ENCODE results near the gene SLC12A1.
"Not testable (repeated sequence)": the region's sequence is repeated elsewhere in the genome, so short reads cannot be mapped to it uniquely, and the experiment has no call there.

Gene SLC12A1

DNA sequence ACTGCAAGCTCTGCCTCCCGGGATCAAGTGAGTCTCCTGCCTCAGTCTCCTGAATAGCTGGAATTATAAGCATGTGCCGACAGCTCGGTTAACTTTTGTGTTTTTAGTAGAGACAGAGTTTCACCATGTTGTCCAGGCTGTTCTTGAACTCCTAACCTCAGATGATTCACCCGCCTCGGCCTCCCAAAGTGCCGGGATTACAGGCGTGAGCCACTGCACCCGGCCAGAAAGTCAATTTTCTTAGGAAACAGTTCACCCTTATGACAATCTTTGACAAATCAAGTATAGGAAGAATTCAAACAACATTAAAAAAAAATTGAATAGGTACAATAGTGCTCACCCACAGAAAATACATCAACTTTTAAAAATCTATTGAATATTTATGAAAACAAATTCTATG, 101.5 kb downstream of the SLC12A1 start:
- no peak for DNase-seq (ENCODE audit: low read depth, low spot score)

DNA sequence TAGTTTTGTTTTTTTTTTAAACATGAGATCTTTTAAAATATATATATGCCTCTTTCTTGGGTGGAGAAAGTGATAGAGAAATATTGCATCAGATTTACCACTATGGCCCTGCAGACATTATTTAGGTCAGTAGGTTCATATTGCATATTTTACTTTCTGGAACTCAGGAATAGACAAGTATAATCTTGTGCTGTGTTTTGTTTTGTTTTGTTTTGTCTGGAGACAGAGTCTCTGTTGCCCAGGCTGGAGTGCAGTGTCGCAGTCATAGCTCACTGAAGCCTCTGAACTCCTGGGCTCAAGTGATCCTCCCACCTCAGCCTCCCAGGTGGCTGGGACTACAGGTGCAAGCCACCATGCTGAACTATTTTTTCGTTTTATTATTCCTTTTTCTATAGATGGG, 103.6 kb downstream of the SLC12A1 start:
- DNase-seq (ENCODE audit: low read depth, low spot score), result no peak

DNA sequence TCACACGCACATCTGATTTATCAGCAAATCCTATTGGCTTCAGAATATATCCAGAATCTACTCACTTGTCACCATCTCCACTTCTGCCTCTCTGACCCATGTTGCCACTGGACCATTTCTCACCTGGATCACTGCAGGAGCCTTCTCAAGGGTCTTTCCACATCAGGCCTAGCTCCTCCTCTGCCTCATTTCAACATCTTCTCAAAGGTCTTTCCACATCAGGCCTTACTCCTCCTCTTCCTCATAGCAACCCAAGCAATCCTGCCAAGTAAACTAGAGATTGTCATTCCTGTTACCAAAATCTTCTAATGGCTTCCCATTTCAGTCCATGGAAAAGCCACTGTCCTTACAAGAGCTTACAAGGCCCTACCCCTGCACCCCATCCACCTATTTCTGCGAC, 107.1 kb downstream of the SLC12A1 start:
- no peak for DNase-seq (ENCODE audit: low read depth, low spot score)

DNA sequence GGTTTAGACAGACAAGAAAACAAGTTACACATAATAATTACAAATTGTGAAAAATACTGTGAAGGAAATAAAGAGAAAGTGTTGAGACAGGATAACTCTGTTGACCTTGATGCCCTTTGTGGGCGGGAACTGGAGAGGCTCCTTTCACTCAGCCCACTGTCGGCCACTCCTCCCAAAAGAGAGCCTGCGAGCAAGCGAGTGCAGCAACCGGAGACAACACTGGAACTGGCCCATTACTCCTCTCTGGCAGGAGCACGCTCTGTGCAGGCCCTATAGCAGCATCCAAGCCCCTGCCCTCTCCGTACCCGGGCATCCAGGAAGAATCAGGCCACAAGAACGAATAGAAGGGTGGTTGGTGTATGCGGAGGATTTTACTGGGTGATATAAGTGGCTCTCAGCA, 108.9 kb downstream of the SLC12A1 start:
- no peak for DNase-seq (ENCODE audit: low read depth, low spot score)

DNA sequence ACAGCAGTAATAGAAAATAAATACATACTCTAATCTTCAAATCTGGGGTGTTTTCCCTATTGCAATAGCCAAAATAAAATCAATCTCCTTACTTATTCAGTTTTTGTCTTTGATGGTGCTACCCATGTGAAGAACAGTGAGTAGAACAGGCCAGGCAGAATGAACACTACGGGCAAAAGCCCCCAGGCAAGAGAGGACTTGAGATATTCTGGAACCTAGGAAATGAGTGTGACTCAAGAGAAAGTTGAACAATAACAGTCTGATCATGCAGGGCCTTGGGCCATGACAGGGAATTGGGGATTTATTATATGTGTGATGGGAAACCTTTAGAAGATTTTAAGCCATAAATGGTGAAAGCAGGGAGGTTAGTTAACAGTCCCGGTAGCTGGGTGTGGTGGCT, 111.1 kb downstream of the SLC12A1 start:
- DNase-seq (ENCODE audit: low read depth, low spot score), result no peak

DNA sequence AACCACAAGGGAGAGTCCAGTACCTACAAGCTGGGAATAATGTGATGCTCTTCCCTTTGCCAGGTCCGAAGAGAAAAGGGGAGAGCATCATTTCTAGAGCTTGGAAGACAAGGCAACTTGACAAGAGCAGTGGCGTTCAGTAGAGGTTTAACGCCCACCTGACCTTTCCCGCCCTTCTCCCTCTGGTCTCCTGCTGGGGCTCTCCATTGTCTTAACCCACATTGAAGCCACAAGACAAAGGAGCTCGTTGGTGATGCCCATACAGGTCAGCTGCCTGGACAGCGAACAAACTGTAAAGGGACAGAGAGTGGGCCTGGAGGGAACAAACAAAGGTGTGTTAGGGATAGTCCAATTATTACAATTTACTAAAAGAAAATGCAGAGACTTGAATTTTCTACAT, 112.0 kb downstream of the SLC12A1 start:
- DNase-seq (ENCODE audit: low read depth, low spot score), result no peak

DNA sequence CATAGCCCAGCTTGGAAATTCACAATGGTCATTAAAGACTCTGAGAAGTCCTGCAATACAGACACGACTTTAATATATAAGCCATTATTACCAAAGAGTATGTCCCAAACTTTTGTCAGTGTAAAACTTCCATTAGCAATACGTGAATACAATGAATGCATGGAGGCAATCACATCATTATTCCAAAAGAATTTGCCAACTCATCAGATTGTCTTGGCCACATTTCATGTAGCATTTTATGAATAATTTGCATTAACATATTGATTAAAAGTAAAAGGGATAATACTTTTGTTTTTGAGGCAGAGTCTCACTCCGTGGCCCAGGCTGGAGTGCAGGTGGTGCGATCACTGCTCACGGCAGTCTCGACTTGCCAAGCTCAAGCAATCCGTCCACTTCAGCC, 117.2 kb downstream of the SLC12A1 start:
- no peak for DNase-seq (ENCODE audit: low read depth, low spot score)

DNA sequence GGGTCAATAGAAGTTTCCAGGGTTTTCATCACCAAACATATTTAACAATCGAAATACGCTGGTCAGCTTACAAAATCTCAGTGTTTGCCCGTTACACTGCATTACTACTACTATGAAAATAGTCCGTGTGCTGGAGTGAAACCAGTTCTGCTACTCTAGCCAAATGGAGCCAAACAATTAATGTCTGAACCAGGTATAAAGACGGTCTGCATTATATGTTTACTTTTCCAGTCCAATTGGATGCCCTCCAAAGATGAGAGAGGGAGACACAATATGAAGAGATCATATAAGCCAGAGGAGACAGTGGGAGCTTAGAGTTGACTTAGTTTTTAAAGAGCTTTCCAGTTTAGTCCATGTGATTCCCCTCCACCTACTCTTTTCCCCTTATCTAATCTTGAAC, 118.8 kb downstream of the SLC12A1 start:
- DNase-seq (ENCODE audit: low read depth, low spot score), result no peak

DNA sequence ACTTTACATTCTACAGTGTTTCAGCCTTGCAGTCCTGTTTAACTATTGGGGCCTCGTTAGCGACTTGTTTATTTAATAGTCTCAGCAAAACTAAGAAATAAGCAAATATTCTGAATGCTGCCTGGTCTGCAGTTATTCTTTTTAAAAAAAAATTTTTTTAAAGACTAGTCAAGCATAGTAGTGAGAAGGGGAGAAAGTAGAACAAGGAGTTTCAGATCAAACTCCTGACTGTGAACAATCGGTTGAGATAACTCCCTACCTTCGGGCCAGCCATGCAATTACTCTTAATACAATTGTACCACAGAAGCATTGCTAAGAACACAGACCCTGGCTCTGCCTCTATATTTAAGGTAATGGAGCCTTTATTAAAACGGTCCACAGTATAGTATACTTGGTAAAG, 119.3 kb downstream of the SLC12A1 start:
- DNase-seq (ENCODE audit: low read depth, low spot score), result no peak

DNA sequence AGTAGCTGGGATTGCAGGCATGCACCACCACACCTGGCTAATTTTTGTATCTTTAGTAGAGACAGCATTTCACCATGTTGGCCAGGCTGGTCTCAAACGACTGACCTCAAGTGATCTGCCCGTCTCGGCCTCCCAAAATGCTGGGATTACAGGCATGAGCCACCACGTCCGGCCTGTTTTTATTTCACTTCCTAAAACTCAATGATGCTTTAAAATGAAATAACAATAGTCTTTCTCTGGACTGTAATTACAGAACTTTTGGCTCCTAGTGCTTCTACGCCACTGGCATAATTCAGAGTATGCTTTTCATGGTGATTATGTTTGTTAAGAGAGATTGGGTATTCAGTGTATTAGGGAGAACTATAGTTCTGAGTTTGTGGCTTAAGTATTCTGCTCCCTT, 120.1 kb downstream of the SLC12A1 start:
- DNase-seq (ENCODE audit: low read depth, low spot score), result not testable (repeated sequence)

DNA sequence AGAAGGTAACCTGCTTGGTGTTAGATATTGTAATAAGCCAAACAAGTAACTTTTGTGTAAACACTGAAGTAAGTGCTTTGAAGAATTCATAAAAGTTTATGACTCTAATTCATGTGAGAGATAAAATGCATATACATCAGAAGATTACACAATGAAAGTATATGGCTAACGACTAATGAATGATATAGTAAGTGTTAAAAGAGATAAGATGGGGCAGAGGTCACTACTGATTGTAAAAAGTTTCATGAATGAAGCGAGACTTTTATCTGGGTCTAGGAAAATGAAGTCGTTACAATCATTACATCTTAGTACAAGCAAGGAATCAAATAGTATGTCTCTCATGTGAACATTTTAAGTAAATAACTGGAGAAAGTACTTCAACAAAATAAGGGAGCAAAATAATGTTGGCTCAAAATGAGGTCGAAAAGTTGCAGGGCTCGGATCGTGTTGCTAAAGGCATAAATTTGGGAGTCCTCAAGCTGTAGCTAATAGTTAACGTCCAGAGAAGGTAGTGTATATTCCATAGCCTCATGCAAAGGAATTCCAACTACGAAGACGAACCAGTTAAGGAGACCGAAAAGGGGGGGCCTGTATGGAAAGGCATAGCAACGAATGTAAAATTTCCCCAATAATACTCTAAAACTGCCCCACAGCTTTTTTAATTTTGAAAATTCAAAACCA, 124.1 kb downstream of the SLC12A1 start:
- no peak for DNase-seq (ENCODE audit: low read depth, low spot score)

DNA sequence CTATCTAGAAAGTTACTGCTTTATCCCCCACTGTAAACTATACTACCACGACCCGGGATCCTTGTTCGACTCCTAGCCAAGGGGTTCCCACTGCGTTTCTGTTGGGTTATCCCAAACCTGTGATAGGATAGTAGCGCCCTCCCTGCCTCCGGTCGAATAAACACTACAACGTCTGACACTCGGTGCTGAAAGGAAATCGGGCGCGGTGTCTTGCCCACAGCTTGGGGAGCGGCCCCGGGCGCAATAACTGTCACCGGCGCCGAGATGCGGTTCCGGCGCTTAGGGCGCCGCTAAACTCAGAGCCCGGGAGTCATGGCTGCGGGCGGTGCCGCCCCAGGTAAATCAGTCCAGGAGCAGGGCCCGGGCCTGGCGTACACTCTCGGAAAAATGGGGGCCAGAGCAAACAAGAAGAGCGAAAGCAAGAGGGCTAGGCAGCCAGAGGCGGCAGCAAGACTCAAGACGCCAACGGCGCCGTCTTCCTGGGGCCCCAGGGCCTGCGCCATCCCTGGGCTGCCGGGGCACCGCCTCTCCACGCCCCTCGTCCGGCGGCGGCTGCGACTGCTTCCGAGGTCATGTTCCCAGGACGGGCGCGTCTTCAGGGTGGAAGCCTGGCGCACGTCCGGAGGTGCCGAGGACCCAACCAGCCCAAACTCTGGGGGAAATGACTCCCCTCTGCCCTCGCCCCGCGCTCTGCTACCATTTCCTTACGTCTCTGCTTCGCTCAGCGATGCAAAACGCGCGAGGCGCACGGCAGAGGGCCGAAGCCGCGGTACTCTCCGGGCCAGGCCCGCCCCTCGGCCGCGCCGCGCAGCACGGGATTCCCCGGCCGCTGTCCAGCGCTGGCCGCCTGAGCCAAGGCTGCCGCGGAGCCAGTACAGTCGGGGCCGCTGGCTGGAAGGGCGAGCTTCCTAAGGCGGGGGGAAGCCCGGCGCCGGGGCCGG, 125.0 kb downstream of the SLC12A1 start, which contains the start of gene DUT:
DUT (plus strand) TSS at position 575 of the 941 bp plus-strand sequence; CDS start at position 662, 87 bp downstream.
- DNase-seq (ENCODE audit: low read depth, low spot score), result peak; percentile 64

DNA sequence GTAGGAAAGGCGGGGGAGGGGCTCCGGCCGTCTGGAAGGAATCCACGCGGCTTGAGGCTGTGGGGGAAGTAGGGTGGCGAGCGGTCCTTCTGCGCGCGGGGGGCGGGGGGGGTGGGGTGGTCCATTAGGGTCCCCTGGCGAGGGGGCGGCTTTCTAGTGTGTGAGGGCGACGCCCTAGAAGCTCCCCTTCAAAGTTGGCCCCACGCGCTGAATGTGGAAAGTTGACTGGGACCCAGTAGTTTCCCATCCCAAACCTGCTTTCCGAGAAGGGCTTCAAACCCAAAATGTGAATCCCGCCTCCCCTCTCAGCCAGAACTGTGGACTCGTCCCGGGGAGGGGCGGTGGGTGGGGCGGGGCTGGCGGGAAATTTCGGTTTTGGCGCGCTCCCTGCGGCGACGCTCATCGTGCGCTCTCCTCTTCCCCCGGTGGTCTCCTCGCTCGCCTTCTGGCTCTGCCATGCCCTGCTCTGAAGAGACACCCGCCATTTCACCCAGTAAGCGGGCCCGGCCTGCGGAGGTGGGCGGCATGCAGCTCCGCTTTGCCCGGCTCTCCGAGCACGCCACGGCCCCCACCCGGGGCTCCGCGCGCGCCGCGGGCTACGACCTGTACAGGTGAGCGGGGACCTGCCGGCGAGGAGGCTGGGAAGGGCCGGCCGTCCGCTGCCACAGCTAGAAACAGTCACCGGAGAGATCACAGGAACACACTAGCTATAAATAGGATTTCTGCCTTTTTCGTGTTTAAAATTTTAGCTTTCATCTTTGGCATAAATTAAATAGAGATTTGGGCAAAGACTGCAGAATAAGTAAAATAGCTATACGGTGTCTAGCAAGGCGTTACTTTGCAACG, 125.9 kb downstream of the SLC12A1 start:
- DNase-seq (ENCODE audit: low read depth, low spot score), result peak; percentile 24

DNA sequence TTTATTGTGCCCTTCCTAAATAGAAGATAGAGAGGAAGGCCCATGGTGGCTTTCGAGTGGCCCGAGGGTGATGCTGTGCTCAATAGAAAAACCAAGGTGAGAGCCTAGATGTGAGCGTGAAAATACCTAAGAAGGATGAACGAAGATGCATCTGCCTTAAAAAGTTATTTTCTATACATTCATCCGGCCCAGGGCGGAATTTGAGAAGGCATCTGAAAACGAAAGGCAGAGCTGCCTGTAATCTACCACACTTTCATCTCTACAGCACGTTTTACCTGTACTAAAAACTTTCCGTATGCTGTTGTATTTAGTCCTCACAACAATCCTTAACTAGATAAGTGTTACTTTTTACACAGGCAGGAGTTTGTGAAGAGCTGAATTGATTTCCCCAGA, 126.5 kb downstream of the SLC12A1 start:
- DNase-seq (ENCODE audit: low read depth, low spot score), result no peak

DNA sequence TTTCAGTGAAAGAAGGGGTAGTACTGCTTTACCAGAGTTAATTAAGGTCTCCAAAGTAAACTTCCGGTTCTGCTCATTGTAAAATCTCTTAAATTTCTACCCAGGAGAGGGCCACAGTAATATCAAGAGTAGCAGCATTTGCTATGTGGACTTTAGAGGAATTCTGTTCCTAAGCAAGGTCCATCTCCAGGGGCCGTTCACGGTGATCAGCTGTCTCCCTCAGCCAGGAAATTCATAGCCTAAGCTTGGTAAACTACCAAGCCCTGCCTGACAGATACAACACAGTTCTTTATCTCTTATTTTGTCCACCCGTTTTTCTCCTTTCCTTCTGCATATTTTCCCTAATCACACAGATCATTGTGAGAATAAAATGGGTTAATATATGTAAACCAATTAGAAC, 127.4 kb downstream of the SLC12A1 start:
- DNase-seq (ENCODE audit: low read depth, low spot score), result no peak

DNA sequence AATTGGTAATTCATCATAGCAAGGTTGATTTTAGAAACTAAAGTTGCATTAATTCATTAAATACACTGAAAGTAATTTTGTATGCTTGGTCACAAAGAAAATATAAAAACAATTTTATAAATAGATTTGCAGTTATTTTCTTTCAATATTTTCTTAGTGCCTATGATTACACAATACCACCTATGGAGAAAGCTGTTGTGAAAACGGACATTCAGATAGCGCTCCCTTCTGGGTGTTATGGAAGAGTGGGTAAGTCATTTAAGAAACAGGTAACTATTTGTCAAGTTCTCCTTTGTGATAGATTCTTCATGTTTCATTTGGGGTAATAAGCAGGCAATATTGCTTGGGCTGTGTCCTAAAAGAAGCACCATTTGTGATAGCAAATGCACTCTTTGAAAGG, 128.2 kb downstream of the SLC12A1 start:
- DNase-seq (ENCODE audit: low read depth, low spot score), result no peak

DNA sequence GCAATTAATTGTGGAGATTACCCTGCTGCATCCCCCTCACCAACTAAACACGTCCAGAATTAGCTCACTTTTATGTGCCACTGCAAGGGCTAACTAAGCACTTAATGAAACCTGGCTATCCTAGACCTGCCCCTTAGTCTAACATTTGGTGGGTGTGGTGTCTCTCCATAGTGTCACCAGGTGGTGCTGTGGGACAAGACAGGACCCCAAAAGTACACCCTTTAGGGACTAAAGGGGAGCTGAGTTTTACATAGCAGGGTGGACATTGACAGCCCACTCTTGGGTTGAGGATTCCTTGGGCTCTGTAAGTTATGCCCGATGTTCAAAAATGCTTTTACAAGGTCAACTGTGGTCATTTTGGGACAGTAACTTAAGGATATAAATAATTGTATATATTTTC, 130.8 kb downstream of the SLC12A1 start:
- no peak for DNase-seq (ENCODE audit: low read depth, low spot score)

DNA sequence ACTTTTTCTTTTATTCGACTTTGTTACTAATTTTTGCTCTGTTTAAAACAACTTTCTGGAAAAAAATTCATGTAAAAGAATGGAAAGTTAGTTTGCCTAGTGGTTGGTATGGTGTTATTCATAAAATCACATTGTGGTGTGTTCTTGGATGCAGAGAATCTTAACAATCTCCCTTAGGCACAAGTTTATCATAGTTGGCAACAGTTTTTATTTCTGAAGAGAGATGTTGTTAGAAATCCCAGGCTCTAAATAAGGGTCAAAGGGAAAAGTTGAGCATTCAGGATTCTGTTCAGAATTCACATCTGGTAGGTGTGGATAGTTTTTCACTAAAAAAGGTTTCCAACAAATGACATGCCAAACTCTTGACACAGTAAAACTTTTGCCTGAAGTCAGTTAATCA, 131.5 kb downstream of the SLC12A1 start:
- DNase-seq (ENCODE audit: low read depth, low spot score), result no peak

DNA sequence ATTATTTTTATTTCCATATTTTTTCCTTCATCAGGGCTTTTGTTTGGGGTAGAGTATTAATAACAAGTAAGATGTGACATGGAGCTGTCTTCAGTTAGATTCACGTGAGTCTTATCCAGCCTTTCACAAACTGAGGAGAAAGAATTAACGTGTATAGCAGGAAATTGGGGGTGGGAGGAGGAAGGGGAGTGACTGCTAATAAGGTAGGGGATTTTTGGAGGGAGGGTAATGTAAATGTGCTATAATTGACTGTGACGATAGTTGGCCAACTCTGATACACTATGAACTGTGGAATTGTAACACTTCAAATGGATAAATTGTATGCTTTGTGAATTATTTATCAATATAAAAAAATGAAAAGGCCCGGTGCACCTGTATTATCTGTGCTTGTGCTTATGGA, 134.0 kb downstream of the SLC12A1 start:
- no peak for DNase-seq (ENCODE audit: low read depth, low spot score)

DNA sequence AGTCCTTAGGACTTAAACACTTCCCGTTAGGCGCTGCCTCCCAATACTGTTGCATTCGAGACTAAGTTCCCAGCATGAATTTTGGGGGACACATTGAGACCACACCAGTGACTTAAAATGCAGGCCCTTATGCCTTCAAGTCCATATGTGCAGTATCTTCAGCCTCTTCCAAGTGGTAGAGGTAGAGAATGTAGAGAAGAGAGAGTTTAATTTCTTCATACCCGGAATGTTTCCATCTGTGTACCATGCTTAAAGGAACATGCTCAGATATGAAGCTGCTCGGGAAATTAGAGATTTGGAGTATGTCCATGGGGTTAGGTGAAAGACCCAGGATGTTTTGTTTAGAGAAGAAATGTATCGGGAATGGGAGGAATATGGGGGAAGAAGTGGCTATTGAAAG, 137.8 kb downstream of the SLC12A1 start:
- DNase-seq (ENCODE audit: low read depth, low spot score), result no peak

DNA sequence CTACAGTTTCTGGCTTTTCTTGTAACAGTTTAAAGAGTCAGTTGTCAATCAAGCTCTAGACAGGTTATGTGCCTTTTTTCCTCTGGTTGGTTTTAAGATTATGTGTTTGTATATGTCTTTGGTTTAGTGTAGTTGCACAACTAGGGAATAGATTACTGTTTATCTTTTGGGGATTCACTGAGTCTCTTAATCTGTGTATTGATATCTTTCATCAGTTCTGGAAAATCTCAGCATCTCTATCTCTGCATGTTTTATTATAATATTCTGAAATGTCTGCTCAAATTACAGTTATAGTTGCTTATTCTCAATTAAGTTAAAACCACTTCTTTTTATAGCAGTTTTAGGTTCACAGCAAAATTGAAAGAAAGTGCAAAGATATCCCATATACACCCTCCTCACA, 139.4 kb downstream of the SLC12A1 start:
- DNase-seq (ENCODE audit: low read depth, low spot score), result no peak

DNA sequence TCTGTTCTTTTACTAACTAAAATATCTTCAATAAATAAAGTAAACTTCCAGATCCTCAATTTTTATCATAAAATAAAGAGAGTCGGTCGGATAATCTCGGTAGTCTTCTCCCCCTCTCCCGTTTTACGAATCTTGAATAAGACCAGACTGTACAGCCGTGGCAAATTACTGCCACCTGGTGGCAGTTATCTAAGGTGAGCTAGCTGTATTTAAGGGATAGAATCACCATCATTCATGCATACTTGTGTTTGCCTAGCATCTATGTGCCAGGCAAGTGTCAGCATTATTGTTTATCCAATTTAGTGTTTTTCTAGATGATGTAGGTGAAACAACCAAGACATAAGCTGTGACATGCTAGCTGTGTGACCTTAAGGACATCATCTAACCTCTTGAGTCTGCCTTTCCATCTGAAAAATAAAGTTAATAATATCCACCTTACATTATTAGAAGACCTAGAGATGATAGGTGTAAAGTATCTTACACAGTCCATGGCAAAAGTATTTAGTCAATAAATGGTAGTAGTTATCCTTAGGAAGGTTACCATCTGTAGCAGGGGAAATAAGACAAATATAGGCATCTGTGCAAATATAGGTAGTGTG, 146.5 kb downstream of the SLC12A1 start:
- DNase-seq (ENCODE audit: low read depth, low spot score), result no peak

All from brain pericyte (primary cell).